Heart right ventricle (tissue), 16 donors: ENCODE measurements around the gene ZMIZ1. TPM values are rescaled to one million over a fixed set of nuclear protein-coding genes. Genes with fewer than 3 reads are reported as not detected.

Experiments
- ATAC-seq, 8 donors: fragments of 200-7000 bp; cut with Tn5 transposase; one replicate each; pipeline ENCODE4 v1.9.1; 2020; ENCODE audit warnings: mild to moderate bottlenecking in 8 of 8, moderate library complexity in 8 of 8, moderate number of reproducible peaks in 1 of 8
- DNase-seq, 2 donors: peaks; one replicate each; pipeline ENCODE4 v3.0.0-alpha.2; 2020
- H3K27ac ChIP-seq, 10 donors: fragments of 200-600 bp; sonication (generic) in 2 of 10; one replicate each; pipeline versions ENCODE4 v1.5.0 to v1.8.0; 2020 to 2022; ENCODE audit warnings: mild to moderate bottlenecking in 3 of 10
- H3K27me3 ChIP-seq, 7 donors: fragments of 200-600 bp; one replicate each; pipeline ENCODE4 v1.8.0; 2021 to 2022; ENCODE audit warnings: mild to moderate bottlenecking in 2 of 7
- H3K36me3 ChIP-seq, 9 donors: fragments of 200-600 bp; sonication (generic) in 1 of 9; one replicate each; pipeline versions ENCODE4 v1.5.0 to v1.8.0; 2020 to 2022; ENCODE audit warnings: mild to moderate bottlenecking in 2 of 9
- H3K4me1 ChIP-seq, 9 donors: fragments of 200-600 bp; sonication (generic) in 1 of 9; one replicate each; pipeline versions ENCODE4 v1.5.0 to v1.8.0; 2020 to 2022; ENCODE audit warnings: mild to moderate bottlenecking in 4 of 9
- H3K4me3 ChIP-seq, 10 donors: fragments of 200-600 bp; sonication (generic) in 2 of 10; one replicate each; pipeline versions ENCODE4 v1.5.0 to v1.8.0; 2020 to 2022; ENCODE audit warnings: mild to moderate bottlenecking in 7 of 10, moderate library complexity in 2 of 10
- H3K9me3 ChIP-seq, 11 donors: fragments of 200-600 bp in 10 of 11; sonication (generic) in 2 of 11; one replicate each; pipeline versions ENCODE4 v1.5.0 to v1.8.0; 2013 to 2022; ENCODE audit warnings: mild to moderate bottlenecking in 2 of 11, control low read depth in 1 of 11, moderate library complexity in 1 of 11
- CTCF ChIP-seq, 9 donors: fragments of 200-600 bp; sonication (generic) in 2 of 9; IDR thresholded peaks; one replicate each; pipeline versions ENCODE4 v1.5.0 to v1.8.0; 2021 to 2022; ENCODE audit warnings: antibody characterized with exemption in 9 of 9, mild to moderate bottlenecking in 5 of 9, moderate library complexity in 1 of 9
- WGBS, 2 donors: extraction: QIAGEN DNeasy Blood & Tissue Kit; methylation state at CpG; one replicate each; pipeline ENCODE4 v1.1.7; 2013; ENCODE audit warnings: inconsistent platforms in 1 of 2; 5-methylcytosine and 5-hydroxymethylcytosine counted together
- intact Hi-C, 10 donors: fragments of 100-400 bp; cut with DNase I; formaldehyde crosslinking; loops; one replicate each; pipeline versions ENCODE4 v1.11.1 to v1.14.2; 2022
- polyA plus RNA-seq, 2 donors: library from polyadenylated mRNA; stranded (reverse); fragments of 200-250 nt; gene quantifications; one replicate each; pipeline ENCODE4 v1.2.3, GENCODE V29; 2013
- total RNA-seq, 10 donors: library from RNA; stranded (reverse); fragmentation: NEBNext Ultra II Directional in 3 of 10; extraction: Animal tissue kit (Norgen Biotek cat#: 25700) in 3 of 10; gene quantifications; one replicate each; pipeline versions ENCODE4 v1.2.1 to v1.2.4, GENCODE V29; 2021 to 2023
- donor health status: Arrhythmogenic right ventricular cardiomyopathy.
- donor health status: ischemic (EF 13 %, LVEDD 7.1; RV severe dilation, severe dysfunction).
- donor health status: healthy with polysubstance abuse.
- donor health status: DM: no; HTN: yes; CAD: no.
- donor health status: DM: no; HTN: no; CAD: no.
- donor health status: ischemic (EF 25% LVEDD 6.9; RV normal size, moderate dysfunction).
- donor health status: ischemic (EF 25% LVEDD 5.7; RV mildly dilated, moderate dysfunction).
- donor health status: healthy.
- donor health status: DM: yes; HTN: yes; CAD: no.
- donor health status: Ischemic cardiomyopathy.
- donor health status: ischemic (EF 35%, LVEDD 5.7; RV mildly dilated, moderate dysfunction).
- donor health status: nonischemic (EF 11% LVEDD 7.7; RV severe dilation, severe dysfunction).
- donor health status: DM: yes; HTN: yes; CAD: no.
- donor health status: PGD.
- donor health status: ischemic (EF 29% LVEDD 5.4; RV normal size, mild dysfunction).
- donor health status: nonischemic (EF 23%, LVEDD 6.1; RV moderate dilation, normal function).

ZMIZ1 gene
- total and polyA plus RNA-seq, 12 donors = 24.2 to 61.5 (median 49.8) TPM

GRCh38 chr10:79125092-79125491 is 56.3 kb downstream of the ZMIZ1 start:
- Histone ChIP-seq H3K4me1 (peaks cover 15 to 97% (median 71%) of the 10 kb centered on the region in 9 donors), H3K36me3 (peaks cover 0 to 87% (median 21%) of the 10 kb centered on the region in 9 donors), H3K9me3 (no peaks in the 10 kb centered on the region), H3K27me3 (no peaks in the 10 kb centered on the region), H3K27ac (peak overlapping the region in 1 of 10 donors; percentile 49), H3K4me3 (no peak overlapping the region)
- no peak for ATAC-seq
- no peak for DNase-seq
- WGBS, 2 donors = 80% methylated on average over 7 of the region's 7 CpGs
- intact Hi-C loops = no loop called here
- no peak for TF ChIP-seq CTCF (IDR thresholded peaks at IDR 0.05)

GRCh38 chr10:79126351-79127080 is 57.8 kb downstream of the ZMIZ1 start:
- no peak overlapping the region for H3K4me3 ChIP-seq
- intact Hi-C loops = no loop called here
- 90 to 91% methylated on average over 6 of the region's 6 CpGs for WGBS, 2 donors
- no peaks in the 10 kb centered on the region for H3K9me3 ChIP-seq
- ATAC-seq (no peak), DNase-seq (no peak)
- TF ChIP-seq CTCF (IDR thresholded peaks at IDR 0.05) = no peak
- peaks cover 0 to 87% (median 21%) of the 10 kb centered on the region in 9 donors for H3K36me3 ChIP-seq
- peaks cover 15 to 98% (median 80%) of the 10 kb centered on the region in 9 donors for H3K4me1 ChIP-seq
- no peaks in the 10 kb centered on the region for H3K27me3 ChIP-seq
- H3K27ac ChIP-seq = peak overlapping the region in 9 of 10 donors; percentile 19 to 97 (median 62)

- H3K9me3 ChIP-seq = no peaks in the 10 kb centered on the region
- intact Hi-C loops = no loop called here
- TF ChIP-seq CTCF (IDR thresholded peaks at IDR 0.05) = peak in 1 of 9 donors; percentile 2
- H3K27me3 ChIP-seq = no peaks in the 10 kb centered on the region
- H3K36me3 ChIP-seq = peaks cover 0 to 86% (median 19%) of the 10 kb centered on the region in 9 donors
- peak overlapping the region in 9 of 10 donors; percentile 19 to 97 (median 62) for H3K27ac ChIP-seq
- DNase-seq = peak; percentile 50 to 72
- 43 to 56% methylated on average over 16 of the region's 16 CpGs for WGBS, 2 donors
- peak; percentile 35 to 72 (median 64) for ATAC-seq
- no peak overlapping the region for H3K4me3 ChIP-seq
- H3K4me1 ChIP-seq = peaks cover 24 to 100% (median 88%) of the 10 kb centered on the region in 9 donors
Measured at GRCh38 chr10:79127151-79127961, 58.6 kb downstream of the ZMIZ1 start.

- peaks cover 0 to 75% (median 19%) of the 10 kb centered on the region in 9 donors for H3K36me3 ChIP-seq
- H3K9me3 ChIP-seq = no peaks in the 10 kb centered on the region
- no peak for TF ChIP-seq CTCF (IDR thresholded peaks at IDR 0.05)
- WGBS, 2 donors = 80 to 83% methylated on average over 8 of the region's 8 CpGs
- DNase-seq (no peak), ATAC-seq (no peak)
- H3K4me3 ChIP-seq = no peak overlapping the region
- peaks cover 26 to 100% (median 91%) of the 10 kb centered on the region in 9 donors for H3K4me1 ChIP-seq
- intact Hi-C loops = no loop called here
- H3K27ac ChIP-seq = peak overlapping the region in 9 of 10 donors; percentile 19 to 97 (median 62)
- H3K27me3 ChIP-seq = no peaks in the 10 kb centered on the region
Measured at GRCh38 chr10:79128241-79128922, 59.6 kb downstream of the ZMIZ1 start.
